ENCODE results near the gene SORCS2.
A peak's percentile ranks its signal among the peaks of the same experiment; 100 is the strongest.
"Not testable (repeated sequence)": the region's sequence is repeated elsewhere in the genome, so short reads cannot be mapped to it uniquely, and the experiment has no call there.

Gene SORCS2

GRCh38 chr4:7451434-7451789 is 259.1 kb downstream of the SORCS2 start:
- Histone ChIP-seq H3K36me3 (ENCODE audit: control insufficient read depth in 2 of 2, insufficient read depth in 2 of 2, low read length in 2 of 2) (no peaks in the 10 kb centered on the region), H3K9ac (ENCODE audit: low read length in 2 of 2) (no peak overlapping the region), H3K4me3 (ENCODE audit: low read length in 2 of 2) (no peak overlapping the region), H3K27me3 (ENCODE audit: control insufficient read depth in 1 of 2, insufficient read depth in 2 of 2, low read length in 2 of 2) (peaks cover 0 to 3% of the 10 kb centered on the region in 2 donors), H3K27ac (ENCODE audit: low read length) (no peak overlapping the region), H3K9me3 (ENCODE audit: control insufficient read depth in 2 of 2, low read length in 2 of 2) (no peaks in the 10 kb centered on the region), H3K4me1 (ENCODE audit: control insufficient read depth, insufficient read depth, low read length) (no peaks in the 10 kb centered on the region)

GRCh38 chr4:7451800-7452199 is 259.5 kb downstream of the SORCS2 start:
- Histone ChIP-seq H3K27ac (ENCODE audit: low read length) (no peak overlapping the region), H3K27me3 (ENCODE audit: control insufficient read depth in 1 of 2, insufficient read depth in 2 of 2, low read length in 2 of 2) (peaks cover 0 to 3% of the 10 kb centered on the region in 2 donors), H3K4me1 (ENCODE audit: control insufficient read depth, insufficient read depth, low read length) (no peaks in the 10 kb centered on the region), H3K4me3 (ENCODE audit: low read length in 2 of 2) (no peak overlapping the region), H3K9me3 (ENCODE audit: control insufficient read depth in 2 of 2, low read length in 2 of 2) (no peaks in the 10 kb centered on the region), H3K9ac (ENCODE audit: low read length in 2 of 2) (no peak overlapping the region), H3K36me3 (ENCODE audit: control insufficient read depth in 2 of 2, insufficient read depth in 2 of 2, low read length in 2 of 2) (no peaks in the 10 kb centered on the region)

DNA sequence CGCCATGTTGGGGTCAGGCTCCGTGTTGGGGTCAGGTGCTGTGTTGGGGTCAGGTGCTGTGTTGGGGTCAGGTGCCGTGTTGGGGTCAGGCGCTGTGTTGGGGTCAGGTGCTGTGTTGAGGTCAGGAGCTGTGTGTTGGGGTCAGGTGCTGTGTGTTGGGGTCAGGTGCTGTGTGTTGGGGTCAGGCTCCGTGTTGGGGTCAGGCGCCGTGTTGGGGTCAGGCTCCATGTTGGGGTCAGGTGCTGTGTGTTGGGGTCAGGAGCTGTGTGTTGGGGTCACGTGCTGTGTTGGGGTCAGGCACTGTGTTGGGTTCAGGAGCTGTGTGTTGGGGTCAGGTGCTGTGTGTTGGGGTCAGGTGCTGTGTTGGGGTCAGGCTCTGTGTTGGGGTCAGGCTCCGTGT is 260.5 kb downstream of the SORCS2 start:
- not testable (repeated sequence) for H3K27ac ChIP-seq (ENCODE audit: low read length); H3K27me3 ChIP-seq (ENCODE audit: control insufficient read depth in 1 of 2, insufficient read depth in 2 of 2, low read length in 2 of 2); H3K4me3 ChIP-seq (ENCODE audit: low read length in 2 of 2); H3K9ac ChIP-seq (ENCODE audit: low read length in 2 of 2); H3K9me3 ChIP-seq (ENCODE audit: control insufficient read depth in 2 of 2, low read length in 2 of 2); H3K4me1 ChIP-seq (ENCODE audit: control insufficient read depth, insufficient read depth, low read length); H3K36me3 ChIP-seq (ENCODE audit: control insufficient read depth in 2 of 2, insufficient read depth in 2 of 2, low read length in 2 of 2)

GRCh38 chr4:7457201-7458065 is 265.1 kb downstream of the SORCS2 start:
- no peak overlapping the region for H3K9ac ChIP-seq (ENCODE audit: low read length in 2 of 2)
- no peak overlapping the region for H3K27ac ChIP-seq (ENCODE audit: low read length)
- peaks cover 8% of the 10 kb centered on the region for H3K4me1 ChIP-seq (ENCODE audit: control insufficient read depth, insufficient read depth, low read length)
- no peaks in the 10 kb centered on the region for H3K36me3 ChIP-seq (ENCODE audit: control insufficient read depth in 2 of 2, insufficient read depth in 2 of 2, low read length in 2 of 2)
- H3K9me3 ChIP-seq (ENCODE audit: control insufficient read depth in 2 of 2, low read length in 2 of 2): no peaks in the 10 kb centered on the region
- no peak overlapping the region for H3K4me3 ChIP-seq (ENCODE audit: low read length in 2 of 2)
- no peaks in the 10 kb centered on the region for H3K27me3 ChIP-seq (ENCODE audit: control insufficient read depth in 1 of 2, insufficient read depth in 2 of 2, low read length in 2 of 2)

DNA sequence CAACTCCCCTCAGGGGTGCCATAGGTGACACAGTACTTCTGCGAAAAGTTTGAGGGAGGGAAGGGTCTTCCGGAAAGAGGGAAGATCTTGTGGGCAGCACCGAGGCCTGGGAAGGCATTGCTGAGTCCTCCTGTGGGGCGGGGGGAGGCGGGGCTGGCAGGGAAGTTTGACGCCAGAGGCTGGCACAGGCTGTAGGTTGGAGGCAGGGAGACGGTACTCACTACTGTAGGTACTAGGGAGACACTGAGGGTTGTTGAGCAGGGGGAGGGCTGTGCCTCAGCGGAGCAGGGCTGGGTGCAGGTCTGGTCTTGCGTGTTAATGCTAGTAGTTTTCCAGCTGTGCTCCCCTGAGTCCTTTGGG is 265.7 kb downstream of the SORCS2 start:
- Histone ChIP-seq H3K36me3 (ENCODE audit: control insufficient read depth in 2 of 2, insufficient read depth in 2 of 2, low read length in 2 of 2) (no peaks in the 10 kb centered on the region), H3K4me3 (ENCODE audit: low read length in 2 of 2) (no peak overlapping the region), H3K9me3 (ENCODE audit: control insufficient read depth in 2 of 2, low read length in 2 of 2) (no peaks in the 10 kb centered on the region), H3K27ac (ENCODE audit: low read length) (no peak overlapping the region), H3K4me1 (ENCODE audit: control insufficient read depth, insufficient read depth, low read length) (peaks cover 14% of the 10 kb centered on the region), H3K9ac (ENCODE audit: low read length in 2 of 2) (no peak overlapping the region), H3K27me3 (ENCODE audit: control insufficient read depth in 1 of 2, insufficient read depth in 2 of 2, low read length in 2 of 2) (no peaks in the 10 kb centered on the region)

DNA sequence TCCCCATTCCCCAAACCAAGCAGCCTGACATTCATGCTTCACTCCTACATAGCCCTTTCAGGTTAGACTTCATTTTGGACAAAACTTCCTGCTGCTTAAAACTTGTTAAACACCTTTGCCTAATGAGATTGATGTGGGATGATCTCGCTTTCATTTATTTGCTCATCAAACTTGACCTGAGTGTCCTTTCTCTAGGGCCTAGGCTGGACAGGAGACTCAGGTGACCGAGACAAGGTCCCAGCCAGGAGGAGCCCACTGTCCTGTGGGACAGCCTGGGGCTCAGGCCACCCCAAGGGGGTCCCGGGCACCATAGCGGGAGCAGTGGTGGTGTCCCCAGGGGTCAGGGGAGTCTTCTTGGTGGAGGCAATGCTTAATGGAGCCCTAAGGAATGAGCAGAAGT is 266.1 kb downstream of the SORCS2 start:
- Histone ChIP-seq H3K27me3 (ENCODE audit: control insufficient read depth in 1 of 2, insufficient read depth in 2 of 2, low read length in 2 of 2) (no peaks in the 10 kb centered on the region), H3K27ac (ENCODE audit: low read length) (no peak overlapping the region), H3K9ac (ENCODE audit: low read length in 2 of 2) (no peak overlapping the region), H3K4me3 (ENCODE audit: low read length in 2 of 2) (no peak overlapping the region), H3K36me3 (ENCODE audit: control insufficient read depth in 2 of 2, insufficient read depth in 2 of 2, low read length in 2 of 2) (no peaks in the 10 kb centered on the region), H3K4me1 (ENCODE audit: control insufficient read depth, insufficient read depth, low read length) (peaks cover 18% of the 10 kb centered on the region), H3K9me3 (ENCODE audit: control insufficient read depth in 2 of 2, low read length in 2 of 2) (no peaks in the 10 kb centered on the region)

DNA sequence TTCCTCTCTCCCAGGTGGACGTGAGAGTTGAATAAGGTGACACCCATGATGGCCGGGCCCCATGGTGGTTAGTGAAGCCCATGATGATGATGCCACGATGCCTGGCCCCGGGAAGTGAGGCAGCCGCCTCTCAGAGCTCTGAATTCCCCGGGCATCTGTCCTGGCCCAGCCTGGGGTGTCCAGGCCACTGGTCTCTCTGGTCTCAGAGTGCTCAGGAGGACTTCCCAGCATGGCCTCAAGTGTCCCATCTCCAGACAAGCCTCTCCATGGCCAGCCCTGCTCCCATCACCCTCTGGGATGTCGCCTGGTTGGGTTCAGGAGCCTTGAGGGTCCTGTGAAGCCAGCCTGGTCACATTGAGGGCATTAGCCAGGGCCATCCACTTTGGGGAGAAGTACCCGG is 267.1 kb downstream of the SORCS2 start:
- no peak overlapping the region for H3K27ac ChIP-seq (ENCODE audit: low read length)
- H3K9me3 ChIP-seq (ENCODE audit: control insufficient read depth in 2 of 2, low read length in 2 of 2): no peaks in the 10 kb centered on the region
- no peaks in the 10 kb centered on the region for H3K27me3 ChIP-seq (ENCODE audit: control insufficient read depth in 1 of 2, insufficient read depth in 2 of 2, low read length in 2 of 2)
- no peaks in the 10 kb centered on the region for H3K36me3 ChIP-seq (ENCODE audit: control insufficient read depth in 2 of 2, insufficient read depth in 2 of 2, low read length in 2 of 2)
- peaks cover 24% of the 10 kb centered on the region for H3K4me1 ChIP-seq (ENCODE audit: control insufficient read depth, insufficient read depth, low read length)
- no peak overlapping the region for H3K9ac ChIP-seq (ENCODE audit: low read length in 2 of 2)
- no peak overlapping the region for H3K4me3 ChIP-seq (ENCODE audit: low read length in 2 of 2)

DNA sequence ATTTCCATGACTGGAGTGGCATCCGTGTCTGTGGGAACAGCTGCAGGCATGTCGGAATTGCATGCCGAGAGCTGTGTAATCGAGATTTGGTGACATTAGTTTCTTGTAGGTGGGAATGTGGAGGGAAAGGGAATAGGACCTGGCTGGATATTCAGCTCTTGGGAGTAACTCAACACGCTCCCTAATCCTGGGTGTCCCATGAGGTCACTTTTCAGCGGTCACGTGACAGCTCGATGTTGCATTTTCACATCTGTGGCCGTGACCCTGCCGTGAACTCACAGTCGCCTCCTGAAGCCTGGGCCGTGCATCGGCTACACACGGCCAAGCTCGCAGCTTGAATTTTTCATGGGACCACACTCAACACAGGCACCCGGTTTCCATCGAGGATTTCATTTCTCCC is 268.2 kb downstream of the SORCS2 start:
- Histone ChIP-seq H3K4me3 (ENCODE audit: low read length in 2 of 2) (no peak overlapping the region), H3K4me1 (ENCODE audit: control insufficient read depth, insufficient read depth, low read length) (peaks cover 24% of the 10 kb centered on the region), H3K27ac (ENCODE audit: low read length) (no peak overlapping the region), H3K9ac (ENCODE audit: low read length in 2 of 2) (no peak overlapping the region), H3K36me3 (ENCODE audit: control insufficient read depth in 2 of 2, insufficient read depth in 2 of 2, low read length in 2 of 2) (no peaks in the 10 kb centered on the region), H3K9me3 (ENCODE audit: control insufficient read depth in 2 of 2, low read length in 2 of 2) (no peaks in the 10 kb centered on the region), H3K27me3 (ENCODE audit: control insufficient read depth in 1 of 2, insufficient read depth in 2 of 2, low read length in 2 of 2) (no peaks in the 10 kb centered on the region)

DNA sequence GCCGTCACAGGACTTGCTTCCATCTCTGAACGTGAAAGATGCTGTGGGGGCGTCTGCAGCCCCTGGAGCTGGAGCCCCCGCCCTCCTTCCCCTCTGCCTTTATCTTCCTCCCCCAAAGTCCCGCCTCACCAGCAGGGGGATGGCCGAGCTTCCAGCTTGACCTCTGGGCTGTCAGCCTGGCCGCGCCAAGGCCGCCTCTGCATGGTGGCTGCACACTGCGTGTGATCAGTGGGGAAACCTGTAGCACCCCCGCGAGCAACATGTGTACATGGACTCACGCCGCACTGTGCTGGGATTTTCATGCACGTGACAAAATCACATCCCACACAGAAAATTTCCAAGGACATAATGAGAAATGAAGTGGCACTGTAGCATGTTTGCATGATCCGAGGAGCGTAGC is 268.9 kb downstream of the SORCS2 start:
- H3K27me3 ChIP-seq (ENCODE audit: control insufficient read depth in 1 of 2, insufficient read depth in 2 of 2, low read length in 2 of 2): no peaks in the 10 kb centered on the region
- no peaks in the 10 kb centered on the region for H3K36me3 ChIP-seq (ENCODE audit: control insufficient read depth in 2 of 2, insufficient read depth in 2 of 2, low read length in 2 of 2)
- H3K4me3 ChIP-seq (ENCODE audit: low read length in 2 of 2): no peak overlapping the region
- H3K4me1 ChIP-seq (ENCODE audit: control insufficient read depth, insufficient read depth, low read length): peaks cover 24% of the 10 kb centered on the region
- peaks cover 0 to 6% of the 10 kb centered on the region in 2 donors for H3K9me3 ChIP-seq (ENCODE audit: control insufficient read depth in 2 of 2, low read length in 2 of 2)
- no peak overlapping the region for H3K27ac ChIP-seq (ENCODE audit: low read length)
- H3K9ac ChIP-seq (ENCODE audit: low read length in 2 of 2): no peak overlapping the region

DNA sequence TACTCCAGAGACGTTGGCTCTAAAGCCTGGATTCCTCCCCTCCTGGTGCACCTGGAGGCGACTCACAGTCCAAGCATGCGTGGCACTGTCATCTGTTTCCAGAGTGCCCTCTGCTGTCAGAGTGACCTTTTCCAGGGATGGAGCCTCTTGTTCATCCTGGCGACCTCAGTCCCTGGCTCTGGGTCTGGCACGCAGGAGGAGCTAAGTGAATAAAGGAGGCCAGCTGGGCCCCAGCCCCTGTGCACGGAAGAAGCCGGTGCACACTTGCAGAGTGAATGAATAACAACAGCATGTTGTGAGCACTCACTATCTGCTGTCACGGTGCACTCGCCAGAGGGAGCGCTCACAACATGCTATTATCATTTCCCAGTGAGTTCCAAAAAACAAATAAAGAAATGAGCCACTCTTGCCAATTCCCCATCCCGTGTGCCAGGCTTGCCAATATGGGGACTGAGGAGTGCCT is 270.2 kb downstream of the SORCS2 start:
- Histone ChIP-seq H3K4me3 (ENCODE audit: low read length in 2 of 2) (no peak overlapping the region), H3K27ac (ENCODE audit: low read length) (no peak overlapping the region), H3K4me1 (ENCODE audit: control insufficient read depth, insufficient read depth, low read length) (peaks cover 24% of the 10 kb centered on the region), H3K9ac (ENCODE audit: low read length in 2 of 2) (no peak overlapping the region), H3K9me3 (ENCODE audit: control insufficient read depth in 2 of 2, low read length in 2 of 2) (peaks cover 0 to 7% of the 10 kb centered on the region in 2 donors), H3K36me3 (ENCODE audit: control insufficient read depth in 2 of 2, insufficient read depth in 2 of 2, low read length in 2 of 2) (no peaks in the 10 kb centered on the region), H3K27me3 (ENCODE audit: control insufficient read depth in 1 of 2, insufficient read depth in 2 of 2, low read length in 2 of 2) (no peaks in the 10 kb centered on the region)

DNA sequence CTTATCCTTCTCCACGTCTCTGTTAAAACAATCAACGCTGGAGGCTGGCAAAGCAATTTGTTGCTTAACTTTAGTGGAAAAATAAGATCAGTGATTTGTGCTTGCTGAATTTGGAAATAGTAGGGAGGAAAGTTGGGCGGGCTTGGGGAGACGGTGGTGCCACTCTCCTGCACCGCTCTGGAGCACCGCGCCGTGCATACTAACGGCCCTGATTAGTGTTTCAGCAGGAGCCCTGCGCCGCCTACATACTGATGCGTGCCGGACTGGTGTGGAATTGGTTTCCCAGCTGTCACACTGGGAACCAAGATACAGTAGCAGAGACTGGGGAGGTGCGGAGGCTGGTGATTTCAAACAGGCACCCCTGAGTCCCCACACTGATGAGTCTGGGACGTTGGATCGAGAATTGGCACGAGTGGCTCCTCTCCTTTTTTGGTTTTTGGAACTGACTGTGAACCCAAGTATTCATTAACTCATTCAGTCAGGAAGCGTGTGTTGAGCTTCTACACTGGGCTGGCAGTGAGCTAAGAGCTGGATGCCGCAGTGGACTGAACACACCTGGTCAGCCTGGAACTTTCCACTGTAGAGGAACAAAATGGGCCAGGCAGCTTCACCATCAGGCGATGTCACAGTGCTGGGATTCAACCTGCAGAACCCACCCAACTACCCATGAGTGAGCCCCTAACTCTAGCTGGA is 271.4 kb downstream of the SORCS2 start:
- H3K4me1 ChIP-seq (ENCODE audit: control insufficient read depth, insufficient read depth, low read length): peaks cover 24% of the 10 kb centered on the region
- no peak overlapping the region for H3K27ac ChIP-seq (ENCODE audit: low read length)

More for the DNA sequence above, 271.4 kb downstream of the SORCS2 start:
- Histone ChIP-seq H3K36me3 (ENCODE audit: control insufficient read depth in 2 of 2, insufficient read depth in 2 of 2, low read length in 2 of 2) (no peaks in the 10 kb centered on the region), H3K9ac (ENCODE audit: low read length in 2 of 2) (no peak overlapping the region), H3K9me3 (ENCODE audit: control insufficient read depth in 2 of 2, low read length in 2 of 2) (peaks cover 0 to 7% of the 10 kb centered on the region in 2 donors), H3K27me3 (ENCODE audit: control insufficient read depth in 1 of 2, insufficient read depth in 2 of 2, low read length in 2 of 2) (no peaks in the 10 kb centered on the region), H3K4me3 (ENCODE audit: low read length in 2 of 2) (peak overlapping the region in 1 of 2 donors; percentile 40)

All from stomach smooth muscle (tissue), 2 donors.